Stimulated activated naive CD4-positive, alpha-beta T cell (primary cell): ENCODE measurements around the gene MLF2.

Source experiments
- DNase-seq, 6 experiments: peaks; one replicate each; lab custom pipeline; 2025; lab: John Stamatoyannopoulos, UW

Gene MLF2

GRCh38 chr12:6752921-6753771 lies at the start of gene MLF2:
Gene MLF2, minus strand, starts transcription at chr12:6753141. Its CDS starts 807 bp downstream, at chr12:6752334.
- peak; percentile 94 to 98 (median 95) for DNase-seq

- DNase-seq: no peak
These were observed 46.2 kb upstream of the MLF2 start for GRCh38 chr12:6799147-6799546.

GRCh38 chr12:6796576-6796975 lies 43.6 kb upstream of the MLF2 start:
- no peak for DNase-seq

GRCh38 chr12:6795088-6795487 lies 42.1 kb upstream of the MLF2 start:
- no peak for DNase-seq

- DNase-seq: peak; percentile 35 to 78 (median 57)
These were observed 39.7 kb upstream of the MLF2 start for GRCh38 chr12:6792522-6793201.

GRCh38 chr12:6791931-6792520 lies 39.1 kb upstream of the MLF2 start:
- peak in 1 of 6 experiments; percentile 37 for DNase-seq

GRCh38 chr12:6790496-6791150 lies 37.7 kb upstream of the MLF2 start:
- DNase-seq: peak in 5 of 6 experiments; percentile 21 to 51 (median 46)

- DNase-seq: peak; percentile 44 to 77 (median 72)
These were observed 36.3 kb upstream of the MLF2 start, which contains the start of gene CD4 for GRCh38 chr12:6788972-6789924. Gene CD4, plus strand, starts transcription at chr12:6789528. Its CDS starts 10,611 bp downstream, at chr12:6800139.

- DNase-seq: no peak
These were observed 34.4 kb upstream of the MLF2 start for GRCh38 chr12:6787309-6787708.

GRCh38 chr12:6786416-6787094 lies 33.6 kb upstream of the MLF2 start:
- peak; percentile 30 to 82 (median 68) for DNase-seq

- DNase-seq: no peak
These were observed 31.8 kb upstream of the MLF2 start for GRCh38 chr12:6784761-6785160.

- no peak for DNase-seq
These were observed 31.4 kb upstream of the MLF2 start for GRCh38 chr12:6784296-6784695.

GRCh38 chr12:6783828-6784227 lies 30.9 kb upstream of the MLF2 start:
- no peak for DNase-seq

- DNase-seq: peak in 2 of 6 experiments; percentile 22 to 38
These were observed 30.1 kb upstream of the MLF2 start for GRCh38 chr12:6782850-6783566.

GRCh38 chr12:6782119-6782518 lies 29.2 kb upstream of the MLF2 start:
- no peak for DNase-seq

GRCh38 chr12:6780573-6780972 lies 27.6 kb upstream of the MLF2 start:
- no peak for DNase-seq

- DNase-seq: peak in 1 of 6 experiments; percentile 24
These were observed 26.9 kb upstream of the MLF2 start for GRCh38 chr12:6779708-6780432.

- DNase-seq: peak; percentile 73 to 89 (median 84)
These were observed 25.9 kb upstream of the MLF2 start for GRCh38 chr12:6778574-6779550.
